Stimulated activated CD8-positive, alpha-beta memory T cell treated with anti-CD3 and anti-CD28 coated beads, Interleukin-12 subunit alpha, Interleukin-12 subunit beta, amount 100 ng/mL, for 1 hour (primary cell): ENCODE results near the gene RNF26.
A peak's percentile ranks its signal among the peaks of the same experiment; 100 is the strongest.

Experiments used
- DNase-seq: peaks from one replicate; pipeline ENCODE4 v3.0.0-alpha.2; 2020; ENCODE audit warnings: low read depth

The RNF26 gene

DNA sequence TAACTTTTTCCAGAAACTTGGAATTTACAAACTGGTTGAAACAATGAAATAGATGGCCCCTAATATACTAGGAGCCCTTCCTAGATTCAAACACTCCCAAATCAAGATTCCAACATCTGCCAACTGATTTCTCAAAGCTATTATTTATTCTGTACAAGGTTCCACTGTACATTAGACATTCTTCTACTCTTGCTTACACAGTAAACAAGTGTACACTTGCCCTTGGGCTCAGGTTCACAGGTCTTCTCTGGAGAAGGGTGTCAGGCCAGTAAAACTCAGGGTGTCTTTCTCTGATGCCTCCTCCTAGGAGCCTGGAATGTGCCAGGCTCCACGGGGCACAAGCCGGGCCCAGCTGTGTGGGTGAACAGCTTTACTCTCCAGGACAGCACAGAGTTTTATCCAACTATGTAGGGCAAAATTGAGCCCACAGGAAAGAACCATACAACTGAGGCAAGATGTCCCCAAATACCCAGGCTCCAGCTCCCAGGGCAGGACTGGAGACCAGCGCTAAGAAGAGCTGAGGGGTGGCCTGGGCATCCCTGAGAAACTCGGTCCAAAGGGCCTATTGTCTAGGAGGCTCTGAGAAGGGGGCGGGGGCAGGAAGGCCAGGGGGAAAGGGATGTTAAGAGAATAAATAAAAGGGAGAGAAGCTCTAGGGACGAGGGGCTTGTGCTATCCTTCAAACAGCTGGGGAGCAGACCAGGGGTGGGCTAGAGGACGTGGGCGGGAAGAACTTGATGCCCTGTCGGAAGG lies 20.9 kb downstream of the RNF26 start:
- DNase-seq, result no peak

DNA sequence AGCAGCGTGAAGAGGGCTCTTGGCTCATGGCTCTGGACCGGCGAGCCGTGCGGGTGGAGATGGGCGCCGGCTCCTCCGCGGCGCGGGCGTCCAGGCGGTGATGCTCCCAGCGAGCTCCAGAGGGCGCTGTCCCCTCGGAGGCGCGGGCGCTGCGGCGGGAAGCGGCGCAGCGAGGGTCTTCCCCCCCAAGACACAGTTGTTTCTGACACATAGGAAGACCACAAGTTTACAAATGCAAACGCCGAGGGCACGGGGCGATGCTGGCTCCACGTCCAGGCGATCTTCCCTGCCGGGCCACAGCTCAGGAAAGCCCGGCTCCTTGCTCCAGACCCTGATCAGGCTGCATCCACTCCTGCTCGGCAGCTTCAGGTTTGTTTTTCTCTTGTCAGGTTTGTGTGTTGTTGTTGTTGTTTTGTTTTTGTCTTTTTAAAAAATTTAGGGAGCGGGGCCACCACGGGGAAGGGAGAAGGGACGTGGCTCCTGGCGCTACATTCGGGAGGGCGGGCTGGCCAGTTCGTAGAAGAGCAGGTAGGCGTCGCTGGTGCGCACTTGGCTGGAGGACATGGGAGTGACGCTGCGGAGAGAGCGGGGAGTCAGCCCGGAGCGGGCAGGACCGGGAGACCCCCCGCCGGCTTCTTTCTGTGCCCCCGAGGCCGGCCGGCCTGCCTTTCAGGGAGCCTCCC lies 22.2 kb downstream of the RNF26 start:
- DNase-seq, result peak; percentile 52

DNA sequence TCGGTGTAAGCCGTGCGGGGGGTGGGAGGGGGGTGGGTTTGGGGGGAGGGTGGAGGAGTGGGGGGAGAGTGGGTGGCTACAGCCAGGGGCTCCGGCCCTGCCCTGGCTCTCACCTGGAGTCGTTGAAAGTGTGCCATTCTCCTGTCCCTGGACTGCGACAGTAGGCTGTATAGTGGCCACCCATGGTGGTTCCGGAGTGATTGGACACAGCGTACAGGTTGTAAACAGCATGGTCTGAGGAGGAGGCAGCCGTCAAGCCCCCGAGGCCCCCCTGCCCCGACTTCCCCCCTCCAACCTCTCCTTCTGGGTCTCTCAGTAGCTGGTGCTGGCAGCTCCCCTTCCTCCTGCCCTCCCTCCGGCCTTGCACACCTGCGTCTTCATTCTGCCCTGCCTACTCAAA lies 22.7 kb downstream of the RNF26 start:
- DNase-seq, result no peak

DNA sequence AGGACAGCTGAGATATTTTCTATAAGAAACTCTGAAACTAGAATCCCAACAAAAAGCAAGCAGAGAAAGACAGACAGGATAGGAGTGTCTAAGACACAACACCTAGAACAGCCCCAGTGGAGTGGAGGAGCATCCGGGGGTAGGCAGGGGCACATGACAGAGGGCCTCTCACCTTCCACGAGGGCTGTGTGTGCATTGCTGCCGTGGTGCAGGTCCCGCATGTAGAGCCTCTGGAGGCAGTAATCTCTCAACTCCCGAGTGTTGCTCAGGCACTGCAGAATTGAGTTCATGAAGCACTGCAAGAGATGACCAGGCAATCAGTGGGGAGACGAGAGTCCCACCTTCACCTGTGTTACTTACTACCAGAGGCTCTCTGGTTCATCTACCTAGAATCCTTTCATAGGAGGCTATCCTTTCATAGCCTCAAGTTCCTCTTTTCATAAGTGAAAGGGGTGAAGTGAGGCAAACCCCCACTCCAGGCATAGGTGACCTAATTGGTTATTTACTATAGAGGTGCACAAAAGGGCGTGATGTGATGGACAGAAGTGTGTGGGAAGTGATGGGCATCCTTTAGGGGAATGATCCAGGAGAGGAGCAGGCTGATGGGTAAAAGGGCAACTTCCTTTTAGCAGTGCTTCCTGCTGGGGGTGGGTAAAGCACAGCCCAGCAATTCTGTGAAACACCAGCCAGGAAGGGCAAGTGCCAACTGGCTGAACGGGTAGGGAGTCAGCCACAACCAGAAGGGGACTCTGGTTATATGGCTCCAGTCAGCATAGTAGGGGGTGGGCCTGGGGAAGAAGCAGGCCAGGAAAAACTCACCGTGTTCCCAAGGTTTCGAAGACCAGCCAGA lies 25.3 kb downstream of the RNF26 start:
- DNase-seq, result no peak

DNA sequence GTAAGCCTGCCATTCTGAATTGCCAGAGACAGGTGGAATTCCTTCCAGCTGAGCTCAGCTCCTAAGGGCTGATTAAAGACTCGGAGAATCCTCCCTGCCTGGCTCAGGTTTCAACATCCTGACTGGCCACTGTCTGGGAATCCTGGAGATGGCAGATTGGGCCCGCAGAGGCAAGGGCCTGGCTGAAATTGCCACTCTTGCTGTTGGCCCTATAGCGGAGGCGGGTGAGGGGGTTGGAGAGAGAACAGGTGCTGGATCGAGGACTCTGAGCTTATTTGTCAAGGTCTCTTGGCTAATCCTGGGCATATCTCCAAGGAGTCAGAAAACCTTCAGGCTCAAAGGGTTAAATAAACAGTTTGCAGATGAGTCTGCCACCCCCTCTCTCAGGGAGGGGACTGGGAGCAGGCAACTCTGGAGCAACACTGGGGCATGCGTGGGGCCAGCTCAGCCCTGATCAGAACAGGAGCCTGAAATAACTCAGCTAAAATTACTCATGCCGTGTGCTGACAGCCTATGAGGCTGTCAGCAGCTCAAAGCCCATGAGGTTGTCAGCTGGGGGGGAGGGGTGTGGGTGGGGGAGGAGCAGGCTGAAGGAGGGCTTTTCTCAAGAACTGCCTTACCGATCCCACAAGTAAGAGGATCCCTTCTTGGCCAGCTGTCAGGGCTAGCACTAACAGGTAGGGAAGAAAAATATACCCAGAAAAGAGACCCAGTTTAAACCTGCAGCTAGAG lies 26.9 kb downstream of the RNF26 start:
- DNase-seq, result no peak

DNA sequence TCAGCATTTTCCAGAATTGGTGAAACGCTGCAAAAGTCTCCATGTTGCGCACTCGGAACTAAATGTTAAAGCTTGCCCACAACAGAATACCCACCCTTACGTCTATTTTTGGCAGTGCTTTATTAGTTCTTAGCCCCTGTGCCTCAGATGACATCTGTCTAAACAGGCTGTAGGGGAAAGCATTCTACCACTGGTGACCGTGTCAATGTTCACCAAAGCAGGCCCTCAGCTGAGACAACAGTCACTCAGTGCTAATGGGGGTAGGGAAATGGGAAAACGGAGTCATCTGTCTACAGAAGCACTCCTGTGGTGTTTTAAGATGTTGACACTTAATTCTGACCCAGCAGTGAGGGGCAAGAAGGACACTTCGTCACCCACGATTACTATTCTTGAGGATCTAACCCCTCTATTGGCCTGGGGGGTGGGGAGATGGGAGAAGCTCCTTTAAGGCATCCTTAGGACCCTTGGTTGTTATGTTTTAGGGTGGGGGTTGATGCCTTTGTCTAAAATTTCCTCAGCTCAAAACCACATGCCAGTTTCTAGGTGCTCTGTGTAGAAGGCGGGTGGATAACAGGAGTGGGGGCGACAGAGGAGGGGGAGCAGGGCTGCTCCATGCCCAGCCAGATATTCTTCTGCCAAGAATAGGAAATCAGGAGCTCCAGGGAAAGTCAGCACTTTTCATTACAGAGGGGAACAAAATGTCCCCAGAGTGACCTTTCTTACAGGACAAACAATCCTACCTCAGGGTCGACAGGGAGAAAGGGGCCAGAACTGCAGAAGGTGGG lies 27.8 kb downstream of the RNF26 start:
- DNase-seq, result no peak

DNA sequence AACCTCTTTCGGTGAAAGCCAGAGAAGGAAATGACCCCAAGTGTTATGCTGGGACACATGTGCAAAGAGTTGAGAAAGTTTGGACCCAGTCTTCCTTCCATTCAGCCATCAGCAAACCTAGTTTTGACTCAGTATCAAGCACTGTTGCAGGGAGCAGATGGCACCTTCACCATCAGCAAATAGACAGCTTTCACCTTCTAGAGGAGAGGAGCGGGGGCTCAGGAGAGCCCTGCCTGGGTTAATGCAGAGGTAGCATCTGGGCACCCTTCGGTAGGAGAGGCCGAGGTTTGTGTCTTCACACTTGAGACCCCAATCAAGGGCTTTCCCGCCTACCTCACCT lies 28.4 kb downstream of the RNF26 start:
- DNase-seq, result no peak

DNA sequence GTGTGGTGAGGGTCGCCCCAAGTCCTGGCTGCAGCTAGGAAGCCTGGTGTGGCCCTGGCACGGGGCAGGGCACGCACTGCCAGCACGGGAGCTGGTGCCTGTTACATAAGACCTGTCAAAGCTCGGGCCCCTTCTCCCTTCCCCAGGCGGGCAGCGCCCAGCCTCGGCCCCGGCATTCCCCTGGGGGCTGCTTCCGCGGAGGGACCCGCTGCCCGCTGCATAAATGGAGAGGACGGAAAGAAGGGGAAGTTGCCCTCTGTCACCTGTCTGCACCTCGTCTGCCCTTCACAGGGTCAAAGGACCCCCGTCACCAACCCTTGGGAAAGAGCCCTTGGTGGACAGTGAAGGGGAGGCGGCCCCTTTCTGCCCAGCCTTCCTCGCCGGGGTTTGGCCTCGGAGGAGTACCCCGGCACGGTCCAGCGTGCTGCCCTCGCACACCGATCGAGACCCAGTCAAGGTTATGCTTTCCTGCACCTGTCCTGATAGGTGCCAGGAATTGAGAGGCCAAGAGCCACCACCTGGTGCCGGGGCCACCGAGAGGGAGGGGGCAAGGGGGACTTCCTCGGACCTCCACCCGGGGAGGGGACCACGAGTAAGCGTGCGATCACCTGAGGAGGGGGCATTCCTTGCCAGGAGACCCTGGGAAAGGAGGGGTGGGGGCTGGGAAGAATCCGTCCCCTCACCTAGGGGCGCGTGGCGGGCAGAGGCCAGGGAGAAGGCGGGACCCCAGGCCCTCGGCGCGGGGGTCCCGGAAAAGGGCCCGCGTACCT lies 28.9 kb downstream of the RNF26 start:
- no peak for DNase-seq

DNA sequence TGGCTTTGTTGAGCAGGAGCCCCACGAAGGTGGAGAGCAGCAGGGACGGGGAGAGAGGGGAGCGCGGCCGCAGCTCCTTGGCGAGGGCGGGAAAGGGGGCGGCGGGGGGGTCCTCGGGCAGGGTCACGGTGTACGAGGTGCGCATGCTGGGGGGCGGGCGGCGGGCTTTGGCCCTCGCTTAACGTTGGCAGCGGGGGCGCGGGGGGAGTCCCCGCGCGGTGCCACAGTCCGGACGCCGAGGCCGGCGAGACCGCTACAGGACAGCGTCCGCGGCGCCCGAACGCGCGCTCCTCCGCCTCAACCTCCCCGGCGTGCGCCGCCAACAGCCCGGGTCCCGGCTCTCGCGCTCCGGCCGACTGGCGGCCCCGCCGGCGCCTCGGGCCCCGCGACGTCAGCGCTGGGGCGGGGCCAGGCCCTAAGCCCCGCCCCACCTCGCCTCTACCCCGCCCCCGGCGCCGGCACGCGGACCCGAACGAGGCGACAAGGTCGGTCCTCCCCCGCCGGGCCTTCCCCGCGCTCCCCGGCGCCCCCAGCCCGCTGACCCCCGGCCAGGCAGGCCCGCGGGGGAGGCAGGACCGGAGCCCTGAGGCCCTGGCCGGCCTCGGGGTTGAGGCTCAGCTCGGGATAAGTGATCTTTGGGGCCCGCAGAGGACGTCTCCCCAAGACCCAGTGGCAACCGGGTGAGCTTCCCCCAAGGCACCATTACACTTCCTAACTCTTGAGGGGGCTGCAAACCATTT lies 29.7 kb downstream of the RNF26 start:
- peak; percentile 22 for DNase-seq

DNA sequence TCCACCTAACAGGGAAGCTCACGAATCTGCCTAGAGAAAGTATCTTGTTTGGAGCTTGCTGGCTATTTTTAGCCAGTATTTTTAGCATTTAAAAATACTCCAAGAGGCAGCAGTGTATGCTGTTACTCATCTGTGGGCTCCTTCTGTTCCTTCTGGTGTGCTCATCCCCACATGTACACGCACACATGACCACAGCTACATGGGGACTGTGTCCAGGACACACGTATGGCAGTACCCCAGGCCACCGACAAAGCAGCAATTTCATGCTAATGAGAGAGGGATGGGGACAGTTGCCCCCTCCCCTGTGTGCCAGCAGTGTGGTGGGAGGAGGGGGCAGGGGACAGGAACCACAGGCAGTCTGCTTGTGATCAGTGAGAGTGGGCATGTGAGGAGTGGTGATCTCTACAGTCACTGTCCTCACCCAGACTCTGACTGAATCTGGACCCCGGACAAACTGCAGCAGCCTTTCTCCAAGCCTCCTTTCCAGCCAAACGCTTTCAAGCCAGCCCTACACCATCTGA lies 30.8 kb downstream of the RNF26 start:
- DNase-seq, result no peak

DNA sequence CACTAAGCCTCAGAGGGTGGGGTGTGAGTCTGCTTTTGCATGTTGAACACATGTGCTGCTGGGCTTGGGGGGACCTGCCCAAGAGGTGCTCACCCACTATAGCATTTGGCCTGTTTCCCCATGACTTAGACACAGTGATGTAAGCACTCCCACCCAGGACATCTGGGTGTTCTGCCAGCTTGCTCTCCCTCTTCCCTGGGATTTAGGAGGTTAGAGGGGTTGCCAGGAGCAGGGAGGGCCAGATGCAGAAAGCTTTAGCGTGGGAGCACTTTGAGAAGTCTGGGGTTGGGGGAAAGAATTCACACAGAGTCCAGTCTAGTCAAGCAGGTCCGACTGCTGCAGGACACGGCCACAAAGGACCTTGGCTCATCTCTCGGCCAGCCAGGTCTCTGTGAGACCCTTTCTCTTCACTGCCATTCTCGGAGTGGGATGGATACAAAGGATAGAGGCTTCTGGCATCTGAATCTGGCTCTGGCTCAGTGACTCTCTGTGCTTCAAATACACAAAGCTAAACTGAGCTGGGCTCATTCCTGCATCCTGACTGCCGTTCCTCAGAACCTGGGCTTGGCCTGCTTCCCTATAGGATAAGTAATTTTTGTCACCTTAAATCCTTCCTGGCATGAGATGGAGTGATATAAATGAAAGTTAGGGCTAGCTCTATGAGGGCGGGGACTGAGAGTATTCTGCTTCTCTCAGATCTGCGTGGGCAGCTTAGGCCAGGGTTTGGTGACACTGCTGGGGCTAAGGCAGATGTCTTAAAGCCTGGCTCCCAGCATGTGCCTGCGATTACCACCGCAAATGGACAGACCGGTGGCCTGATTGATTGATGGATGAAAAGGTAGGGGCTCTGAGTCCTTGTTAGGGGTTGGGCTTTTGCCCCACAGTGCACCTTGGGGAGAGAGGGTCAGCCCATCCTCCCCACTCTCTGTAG lies 32.6 kb downstream of the RNF26 start:
- DNase-seq, result no peak

DNA sequence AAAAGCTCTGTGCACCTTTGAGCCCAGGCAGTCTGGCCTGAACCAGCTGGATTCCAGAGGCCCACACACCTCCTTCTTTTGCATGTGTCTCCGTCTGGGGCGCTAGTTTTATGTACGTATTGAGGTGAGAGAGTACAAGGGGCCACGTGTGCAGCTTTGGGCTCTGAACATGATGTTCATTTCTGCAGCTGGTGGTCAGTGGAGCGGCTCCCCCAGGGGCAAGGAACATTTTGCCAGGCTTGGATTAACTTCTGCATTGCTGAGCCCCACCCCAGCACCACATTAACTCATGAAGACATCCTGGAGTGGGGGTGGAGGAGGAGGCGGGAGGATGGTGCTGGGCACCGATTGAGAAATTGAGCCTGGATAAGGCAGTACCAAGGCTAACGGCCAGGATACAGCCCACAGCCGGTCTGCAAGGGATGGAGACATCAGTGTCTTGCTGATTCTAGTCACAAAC lies 33.4 kb downstream of the RNF26 start:
- no peak for DNase-seq

DNA sequence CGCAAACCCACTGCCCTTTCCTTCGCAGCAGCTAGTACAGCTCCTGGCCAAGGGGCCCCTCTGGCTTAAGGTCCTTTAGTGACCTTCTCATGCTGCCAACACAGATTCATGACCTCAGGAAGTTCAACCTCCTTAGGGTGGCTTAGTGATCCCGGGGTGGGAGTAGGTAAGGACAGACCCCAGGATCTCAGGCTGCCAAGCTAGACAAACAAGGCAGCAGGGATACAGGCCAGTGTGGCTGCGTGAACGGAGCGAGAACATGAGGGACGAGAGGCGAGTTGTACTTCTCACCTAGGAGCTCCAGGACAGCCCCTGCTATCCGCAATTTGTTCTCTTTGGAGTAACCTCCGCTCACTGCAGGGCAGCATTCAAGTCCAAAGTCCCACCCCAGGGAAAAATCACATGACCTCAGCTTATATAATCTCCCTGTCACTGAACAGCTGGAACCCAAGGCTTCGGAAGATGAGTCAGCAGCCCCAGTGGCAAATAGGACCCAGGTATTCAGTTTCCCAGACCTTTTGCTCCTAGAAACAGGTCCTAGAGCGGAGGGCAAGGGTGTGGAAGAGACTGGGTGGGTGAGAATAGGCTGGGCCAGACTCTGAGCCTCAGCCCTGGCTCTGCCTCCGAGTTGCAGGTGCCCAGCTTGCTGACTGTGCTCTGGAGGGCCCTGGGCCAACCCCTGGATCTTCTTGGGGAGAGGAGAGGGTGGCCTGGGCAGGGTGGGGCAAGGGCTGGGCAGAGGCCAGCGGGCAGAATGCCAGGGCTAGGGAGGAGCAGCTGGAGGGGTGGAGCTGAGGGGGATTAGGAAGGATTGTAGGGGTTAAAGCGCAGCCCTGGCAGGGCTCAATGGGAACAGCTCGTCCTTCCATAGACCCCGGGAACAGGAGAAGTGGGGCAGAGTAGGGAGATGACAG lies 34.1 kb downstream of the RNF26 start:
- DNase-seq, result no peak

DNA sequence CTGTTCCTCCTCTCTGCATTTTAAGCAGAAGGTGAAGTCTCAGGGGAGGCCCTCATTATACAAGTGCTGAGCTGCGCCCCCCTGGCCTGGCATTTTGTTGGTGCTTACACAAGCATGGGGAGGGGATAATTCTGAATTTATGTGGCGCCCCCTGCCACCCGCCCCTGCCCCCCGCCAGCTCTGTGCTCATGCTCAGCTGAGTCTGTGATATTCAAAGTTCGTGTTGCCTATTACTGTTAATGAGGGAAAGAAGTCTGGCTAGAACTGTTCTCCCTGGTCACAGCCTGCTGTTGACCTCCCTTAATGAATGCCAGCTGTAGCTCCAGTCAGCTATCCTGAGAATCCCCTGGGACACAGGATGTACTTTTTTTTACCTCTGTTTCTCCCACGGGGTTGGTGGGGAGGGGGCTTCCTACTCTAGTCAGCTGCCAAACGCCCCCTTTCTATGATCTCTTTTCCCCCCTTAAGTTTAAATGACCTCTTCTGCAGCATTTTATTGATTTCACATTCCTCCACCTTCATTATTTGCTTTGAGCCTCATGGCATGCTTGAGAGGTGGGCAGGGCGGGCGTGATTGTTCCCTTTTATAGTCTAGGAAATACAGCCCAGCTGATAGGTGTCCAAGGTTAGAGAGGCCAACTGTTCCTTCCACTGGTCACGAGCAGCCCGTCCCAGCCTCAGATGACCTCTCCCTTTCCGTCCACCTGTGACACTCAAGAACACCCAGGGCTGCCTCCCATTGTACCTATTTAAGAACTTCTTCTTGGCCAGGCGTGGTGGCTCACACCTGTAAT lies 35.0 kb downstream of the RNF26 start:
- DNase-seq, result no peak

DNA sequence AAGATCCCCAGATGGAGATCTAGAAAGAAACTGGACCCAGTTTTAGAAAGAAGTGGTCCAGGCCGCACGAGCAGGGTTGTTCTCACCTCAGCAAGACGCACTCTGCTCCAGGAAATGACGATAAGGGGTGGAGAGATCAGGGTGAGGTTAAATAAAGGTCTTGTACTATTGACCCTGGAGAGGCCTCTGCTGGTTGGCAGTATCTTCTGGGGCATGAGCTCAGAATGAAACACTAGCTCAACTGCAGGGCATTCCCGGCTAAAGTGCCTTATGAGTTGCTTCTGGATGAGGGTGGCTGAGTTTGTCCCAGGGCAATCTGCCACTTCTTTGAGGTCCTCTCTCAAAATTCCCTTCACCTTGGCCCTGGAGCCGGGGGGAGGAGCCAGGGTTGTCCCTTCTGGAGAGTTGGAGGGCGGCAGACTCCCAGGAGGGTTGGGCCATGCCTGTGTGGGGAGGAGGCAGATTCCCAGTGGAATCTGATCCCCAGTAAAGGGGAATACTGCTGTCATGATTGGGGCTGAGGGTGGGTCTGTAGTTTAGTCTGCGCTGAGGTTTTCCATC lies 36.2 kb downstream of the RNF26 start:
- DNase-seq, result no peak

DNA sequence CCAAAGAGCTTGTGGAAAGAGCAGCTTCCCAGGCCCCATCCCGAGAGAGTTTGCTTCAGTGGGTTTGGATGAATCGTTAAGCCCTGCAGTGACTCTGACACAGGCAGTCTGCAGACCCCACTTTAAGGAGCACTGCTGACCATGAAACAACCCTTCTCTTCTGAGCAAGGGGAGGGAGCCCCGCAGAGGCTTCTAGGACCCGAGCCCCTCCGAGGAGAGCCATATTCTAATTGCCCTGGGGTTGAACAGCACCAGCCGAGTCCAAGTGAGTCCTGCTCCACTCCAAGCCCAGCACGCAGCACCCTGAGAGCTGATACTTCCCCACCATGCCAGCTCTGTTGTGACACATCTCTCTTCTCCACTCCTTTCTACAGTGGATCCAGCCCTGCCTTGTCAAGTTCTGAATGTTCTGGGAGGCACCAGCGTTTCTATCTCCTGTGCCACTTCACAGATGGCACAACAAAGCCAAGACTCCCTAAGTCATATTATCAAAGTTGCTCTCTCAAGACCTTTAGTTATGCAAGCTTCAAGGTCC lies 36.8 kb downstream of the RNF26 start:
- DNase-seq, result no peak
